ENCODE results near the gene RAB25.

- TF ChIP-seq POLR2A (IDR thresholded peaks at IDR 0.05) (no peak), CTCF (IDR thresholded peaks at IDR 0.05) (no peak)
Observed at GRCh38 chr1:156089704-156090103, 28.7 kb downstream of the RAB25 start.
